H9 (cell line): ENCODE results near the gene DNAJC24. TPM values are rescaled to one million over a fixed set of nuclear protein-coding genes. Genes with fewer than 3 reads are reported as not detected.

ENCODE experiments used
- DNase-seq: peaks from one replicate; pipeline ENCODE4 v3.0.0-alpha.2; 2017
- H2AFZ ChIP-seq: one replicate; pipeline ENCODE4 v1.6.1; 2013; ENCODE audit warnings: mild to moderate bottlenecking, low read length, control low read depth, moderate library complexity
- H2AK5ac ChIP-seq: 2 replicates; pipeline ENCODE4 v1.6.1; 2013; ENCODE audit warnings: low read length, control low read depth, mixed read lengths; ENCODE audit not compliant: insufficient read length
- H2BK120ac ChIP-seq: one replicate; pipeline ENCODE4 v1.6.1; 2013; ENCODE audit warnings: low read depth, mild to moderate bottlenecking, low read length, control low read depth, inconsistent platforms; ENCODE audit not compliant: poor library complexity, severe bottlenecking
- H2BK12ac ChIP-seq: 2 replicates; pipeline ENCODE4 v1.6.1; 2013; ENCODE audit warnings: low read length, control low read depth, mixed read lengths, low read depth; ENCODE audit not compliant: insufficient read length
- H2BK15ac ChIP-seq: 2 replicates; pipeline ENCODE4 v1.6.1; 2013; ENCODE audit warnings: low read depth, low read length, control low read depth
- H2BK20ac ChIP-seq: one replicate; pipeline ENCODE4 v1.6.1; 2013; ENCODE audit warnings: low read depth, mild to moderate bottlenecking, low read length, control low read depth, inconsistent platforms; ENCODE audit not compliant: poor library complexity, severe bottlenecking
- H2BK5ac ChIP-seq: 2 replicates; pipeline ENCODE4 v1.6.1; 2013; ENCODE audit warnings: low read length, control low read depth, mixed read lengths; ENCODE audit not compliant: insufficient read length
- H3K14ac ChIP-seq: 2 replicates; pipeline ENCODE4 v1.6.1; 2013; ENCODE audit warnings: low read length, control low read depth; ENCODE audit not compliant: insufficient read depth
- H3K18ac ChIP-seq: 2 replicates; pipeline ENCODE4 v1.6.1; 2013; ENCODE audit warnings: low read depth, mild to moderate bottlenecking, mixed read lengths, low read length, control low read depth; ENCODE audit not compliant: insufficient read length
- H3K23ac ChIP-seq: 2 replicates; pipeline ENCODE4 v1.6.1; 2013; ENCODE audit warnings: low read length, control low read depth, mixed read lengths, low read depth; ENCODE audit not compliant: insufficient read length
- H3K23me2 ChIP-seq: 2 replicates; pipeline ENCODE4 v1.6.1; 2013; ENCODE audit warnings: low read depth, mild to moderate bottlenecking, mixed read lengths, low read length, control low read depth; ENCODE audit not compliant: insufficient read length, poor library complexity, severe bottlenecking
- H3K27ac ChIP-seq: 2 replicates; pipeline ENCODE4 v1.5.1; 2013; ENCODE audit warnings: low read length, control low read depth, mixed read lengths, low read depth; ENCODE audit not compliant: insufficient read length
- H3K27me3 ChIP-seq: 2 replicates; pipeline ENCODE4 v1.6.1; 2013; ENCODE audit warnings: low read length, control low read depth, inconsistent platforms; ENCODE audit not compliant: insufficient read depth
- H3K4ac ChIP-seq: 2 replicates; pipeline ENCODE4 v1.6.1; 2013; ENCODE audit warnings: low read depth, mild to moderate bottlenecking, control low read depth, inconsistent platforms, low read length, moderate library complexity
- H3K4me1 ChIP-seq: 2 replicates; pipeline ENCODE4 v1.6.1; 2013; ENCODE audit warnings: low read length, control low read depth, inconsistent platforms; ENCODE audit not compliant: insufficient read depth
- H3K4me2 ChIP-seq: 2 replicates; pipeline ENCODE4 v1.6.1; 2013; ENCODE audit warnings: low read length, control low read depth, mixed read lengths; ENCODE audit not compliant: insufficient read length, insufficient read depth
- H3K56ac ChIP-seq: 2 replicates; pipeline ENCODE4 v1.6.1; 2013; ENCODE audit warnings: low read depth, mild to moderate bottlenecking, mixed read lengths, low read length, control low read depth; ENCODE audit not compliant: insufficient read length
- H3K79me1 ChIP-seq: 2 replicates; pipeline ENCODE4 v1.6.1; 2013; ENCODE audit warnings: low read depth, mild to moderate bottlenecking, moderate library complexity, low read length, control low read depth, inconsistent platforms; ENCODE audit not compliant: insufficient read depth, poor library complexity, severe bottlenecking
- H3K79me2 ChIP-seq: 2 replicates; pipeline ENCODE4 v1.6.1; 2013; ENCODE audit warnings: low read length, control low read depth, inconsistent platforms; ENCODE audit not compliant: insufficient read depth
- H3K9ac ChIP-seq: 2 replicates; pipeline ENCODE4 v1.6.1; 2013; ENCODE audit warnings: low read length, control low read depth, mixed read lengths; ENCODE audit not compliant: insufficient read length; ENCODE audit errors: extremely low read depth
- H3K9me3 ChIP-seq: one replicate; pipeline ENCODE4 v1.6.1; 2013; ENCODE audit warnings: low read depth, low read length, inconsistent platforms; ENCODE audit not compliant: control insufficient read depth
- H3T11ph ChIP-seq: one replicate; pipeline ENCODE4 v1.6.1; 2013; ENCODE audit warnings: mild to moderate bottlenecking, low read length, control low read depth, inconsistent platforms
- H4K20me1 ChIP-seq: one replicate; pipeline ENCODE4 v1.6.1; 2013; ENCODE audit not compliant: control insufficient read depth, insufficient read length, insufficient read depth
- H4K5ac ChIP-seq: 2 replicates; pipeline ENCODE4 v1.6.1; 2013; ENCODE audit warnings: low read depth, mild to moderate bottlenecking, mixed read lengths, low read length, control low read depth; ENCODE audit not compliant: insufficient read length
- H4K8ac ChIP-seq: replicated peaks from 2 replicates; pipeline ENCODE4 v1.6.1; 2013; ENCODE audit warnings: low read length, control low read depth, mixed read lengths, low read depth; ENCODE audit not compliant: insufficient read length
- H4K91ac ChIP-seq: 2 replicates; pipeline ENCODE4 v1.6.1; 2013; ENCODE audit warnings: low read depth, mild to moderate bottlenecking, moderate library complexity, mixed read lengths, low read length, control low read depth; ENCODE audit not compliant: insufficient read length
- H3K27ac Mint-ChIP-seq, 3 experiments: 2 replicates in 2 of 3; 3 replicates in 1 of 3; pipeline ENCODE4 v1.8.0; 2020 to 2021; ENCODE audit warnings: mixed read lengths in 3 of 3, mild to moderate bottlenecking in 1 of 3, moderate library complexity in 1 of 3
- H3K27me3 Mint-ChIP-seq: 2 replicates; pipeline ENCODE4 v1.8.0; 2021; ENCODE audit warnings: low read depth, mild to moderate bottlenecking, moderate library complexity, mixed read lengths
- H3K36me3 Mint-ChIP-seq, 3 experiments: 2 replicates in 2 of 3; 3 replicates in 1 of 3; pipeline ENCODE4 v1.8.0; 2020 to 2021; ENCODE audit warnings: low read depth in 3 of 3, mixed read lengths in 3 of 3; ENCODE audit not compliant: insufficient read depth in 1 of 3
- H3K4me1 Mint-ChIP-seq, 2 experiments: 2 replicates each; pipeline ENCODE4 v1.8.0; 2020; ENCODE audit warnings: mixed read lengths in 2 of 2
- H3K4me3 Mint-ChIP-seq, 2 experiments: 2 replicates in 1 of 2; 3 replicates in 1 of 2; pipeline ENCODE4 v1.8.0; 2020 to 2021; ENCODE audit warnings: mild to moderate bottlenecking in 2 of 2, mixed read lengths in 2 of 2, moderate library complexity in 1 of 2
- H3K9me3 Mint-ChIP-seq, 2 experiments: 2 replicates in 1 of 2; 3 replicates in 1 of 2; pipeline ENCODE4 v1.8.0; 2020; ENCODE audit warnings: mild to moderate bottlenecking in 2 of 2, mixed read lengths in 2 of 2, moderate library complexity in 1 of 2
- WGBS: extraction: QIAGEN DNeasy Blood & Tissue Kit; methylation state at CpG from one replicate; pipeline ENCODE4 v1.1.7; 2013; ENCODE audit warnings: missing lambda C conversion rate, low lambda C conversion rate, mixed read lengths; ENCODE audit not compliant: insufficient read length; ENCODE audit errors: extremely low coverage; 5-methylcytosine and 5-hydroxymethylcytosine counted together
- total RNA-seq: library from RNA; stranded (reverse); gene quantifications from 2 replicates; pipeline ENCODE4 v1.2.1, GENCODE V29; 2021
- TF ChIP-seq, protein P1 (sequence below): fragments of 200-600 bp; sonication (generic); conservative IDR thresholded peaks from 3 replicates; pipeline ENCODE4 v1.8.0; 2021; ENCODE audit warnings: antibody characterized with exemption, mild to moderate bottlenecking

The DNAJC24 gene
- total RNA-seq, 1 experiment from 2014 or later: 16.7 TPM

- Histone ChIP-seq H2BK12ac (no peak overlapping the region), H4K20me1 (no peaks in the 10 kb centered on the region), H4K8ac (no peak overlapping the region), H2BK5ac (no peak overlapping the region), H3K18ac (no peak overlapping the region), H2AK5ac (no peak overlapping the region), H3K4me1 (peaks cover 7% of the 10 kb centered on the region), H2BK120ac (no peak overlapping the region), H2AFZ (no peak overlapping the region), H3K79me1 (no peaks in the 10 kb centered on the region), H3K27ac (no peak overlapping the region), H3K27me3 (no peaks in the 10 kb centered on the region), H2BK15ac (no peak overlapping the region), H3K79me2 (no peaks in the 10 kb centered on the region), H3K9ac (no peak overlapping the region), H3K14ac (no peak overlapping the region), H3K23ac (no peak overlapping the region), H4K91ac (no peak overlapping the region), H3K4me2 (no peak overlapping the region), H3K23me2 (no peaks in the 10 kb centered on the region), H4K5ac (no peak overlapping the region), H3K56ac (no peak overlapping the region), H2BK20ac (no peak overlapping the region), H3T11ph (no peak overlapping the region), H3K9me3 (no peaks in the 10 kb centered on the region), H3K4ac (no peak overlapping the region)
- H3K4me1 Mint-ChIP-seq: peaks cover 72 to 87% of the 10 kb centered on the region in 2 experiments
- H3K4me3 Mint-ChIP-seq: no peak overlapping the region
- H3K27me3 Mint-ChIP-seq: no peaks in the 10 kb centered on the region
- WGBS: no CpG with 5 or more reads among the region's 1 CpG
- peaks cover 0 to 3% (median 0%) of the 10 kb centered on the region in 3 experiments; a peak in 1 of 7 replicates for H3K36me3 Mint-ChIP-seq
- H3K9me3 Mint-ChIP-seq: no peaks in the 10 kb centered on the region
- DNase-seq: no peak
- TF ChIP-seq, protein P1, sequence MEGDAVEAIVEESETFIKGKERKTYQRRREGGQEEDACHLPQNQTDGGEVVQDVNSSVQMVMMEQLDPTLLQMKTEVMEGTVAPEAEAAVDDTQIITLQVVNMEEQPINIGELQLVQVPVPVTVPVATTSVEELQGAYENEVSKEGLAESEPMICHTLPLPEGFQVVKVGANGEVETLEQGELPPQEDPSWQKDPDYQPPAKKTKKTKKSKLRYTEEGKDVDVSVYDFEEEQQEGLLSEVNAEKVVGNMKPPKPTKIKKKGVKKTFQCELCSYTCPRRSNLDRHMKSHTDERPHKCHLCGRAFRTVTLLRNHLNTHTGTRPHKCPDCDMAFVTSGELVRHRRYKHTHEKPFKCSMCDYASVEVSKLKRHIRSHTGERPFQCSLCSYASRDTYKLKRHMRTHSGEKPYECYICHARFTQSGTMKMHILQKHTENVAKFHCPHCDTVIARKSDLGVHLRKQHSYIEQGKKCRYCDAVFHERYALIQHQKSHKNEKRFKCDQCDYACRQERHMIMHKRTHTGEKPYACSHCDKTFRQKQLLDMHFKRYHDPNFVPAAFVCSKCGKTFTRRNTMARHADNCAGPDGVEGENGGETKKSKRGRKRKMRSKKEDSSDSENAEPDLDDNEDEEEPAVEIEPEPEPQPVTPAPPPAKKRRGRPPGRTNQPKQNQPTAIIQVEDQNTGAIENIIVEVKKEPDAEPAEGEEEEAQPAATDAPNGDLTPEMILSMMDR: no peak
- H3K27ac Mint-ChIP-seq: peak overlapping the region in 1 of 3 experiments; percentile 49; a peak in 3 of 7 replicates
Measured at GRCh38 chr11:31419669-31420068, 50.0 kb downstream of the DNAJC24 start.
